Measurements from ENCODE around the gene INTS14.

DNA sequence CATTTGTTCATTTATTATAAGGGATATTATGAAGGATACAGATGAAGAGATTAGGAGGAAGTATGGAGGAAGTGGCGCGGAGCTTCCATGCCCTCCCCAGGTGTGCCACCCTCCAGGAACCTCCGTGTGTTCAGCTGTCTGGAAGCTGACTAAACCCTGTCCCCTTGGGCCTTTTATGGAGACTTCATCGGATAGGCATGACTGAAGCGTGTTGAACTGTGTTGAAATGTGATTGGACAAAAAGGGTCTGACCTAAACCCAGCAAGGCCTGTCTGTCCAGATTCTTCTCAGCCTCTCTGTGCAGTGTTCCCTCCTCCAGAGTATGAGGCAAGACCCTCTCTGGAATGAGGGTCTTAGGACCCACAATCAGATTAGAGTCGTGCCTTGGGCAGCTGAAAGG lies 49.0 kb downstream of the INTS14 start:
- TF ChIP-seq, protein P1, sequence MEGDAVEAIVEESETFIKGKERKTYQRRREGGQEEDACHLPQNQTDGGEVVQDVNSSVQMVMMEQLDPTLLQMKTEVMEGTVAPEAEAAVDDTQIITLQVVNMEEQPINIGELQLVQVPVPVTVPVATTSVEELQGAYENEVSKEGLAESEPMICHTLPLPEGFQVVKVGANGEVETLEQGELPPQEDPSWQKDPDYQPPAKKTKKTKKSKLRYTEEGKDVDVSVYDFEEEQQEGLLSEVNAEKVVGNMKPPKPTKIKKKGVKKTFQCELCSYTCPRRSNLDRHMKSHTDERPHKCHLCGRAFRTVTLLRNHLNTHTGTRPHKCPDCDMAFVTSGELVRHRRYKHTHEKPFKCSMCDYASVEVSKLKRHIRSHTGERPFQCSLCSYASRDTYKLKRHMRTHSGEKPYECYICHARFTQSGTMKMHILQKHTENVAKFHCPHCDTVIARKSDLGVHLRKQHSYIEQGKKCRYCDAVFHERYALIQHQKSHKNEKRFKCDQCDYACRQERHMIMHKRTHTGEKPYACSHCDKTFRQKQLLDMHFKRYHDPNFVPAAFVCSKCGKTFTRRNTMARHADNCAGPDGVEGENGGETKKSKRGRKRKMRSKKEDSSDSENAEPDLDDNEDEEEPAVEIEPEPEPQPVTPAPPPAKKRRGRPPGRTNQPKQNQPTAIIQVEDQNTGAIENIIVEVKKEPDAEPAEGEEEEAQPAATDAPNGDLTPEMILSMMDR (conservative IDR thresholded peaks at IDR 0.05; ENCODE audit: low read depth, low read length) = no peak
- TF ChIP-seq EZH2 (IDR thresholded peaks at IDR 0.05; ENCODE audit: borderline replicate concordance, low read depth, low read length, poor library complexity, severe bottlenecking) = no peak

Measured in A673 (cell line).